GM21423 (cell line): ENCODE results near the gene SYNPO2.
"Not testable (repeated sequence)": the region's sequence is repeated elsewhere in the genome, so short reads cannot be mapped to it uniquely, and the experiment has no call there.

ENCODE experiments used
- ATAC-seq: cut with Tn5 transposase; IDR thresholded peaks from one replicate; pipeline ENCODE4 v1.9.1; 2021; ENCODE audit warnings: mild to moderate bottlenecking, moderate library complexity; ENCODE audit not compliant: unreplicated experiment

The SYNPO2 gene

DNA sequence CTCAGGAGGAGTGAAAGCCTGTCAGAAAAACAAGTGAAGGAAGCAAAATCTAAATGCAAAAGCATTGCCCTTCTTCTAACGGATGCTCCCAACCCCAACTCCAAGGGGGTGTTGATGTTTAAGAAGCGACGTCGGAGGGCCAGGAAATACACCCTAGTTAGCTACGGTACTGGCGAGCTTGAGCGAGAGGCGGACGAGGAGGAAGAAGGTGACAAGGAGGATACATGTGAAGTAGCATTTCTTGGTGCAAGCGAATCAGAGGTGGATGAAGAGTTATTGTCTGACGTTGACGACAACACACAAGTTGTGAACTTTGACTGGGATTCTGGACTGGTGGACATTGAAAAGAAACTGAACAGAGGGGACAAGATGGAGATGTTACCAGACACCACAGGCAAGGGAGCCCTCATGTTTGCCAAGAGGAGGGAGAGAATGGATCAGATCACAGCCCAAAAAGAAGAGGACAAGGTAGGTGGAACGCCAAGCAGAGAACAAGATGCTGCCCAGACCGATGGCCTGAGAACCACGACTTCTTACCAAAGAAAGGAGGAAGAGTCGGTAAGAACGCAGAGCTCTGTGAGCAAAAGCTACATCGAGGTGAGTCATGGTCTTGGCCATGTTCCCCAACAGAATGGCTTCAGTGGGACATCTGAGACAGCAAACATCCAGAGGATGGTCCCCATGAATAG lies 141.3 kb downstream of the SYNPO2 start:
- no peak for ATAC-seq

DNA sequence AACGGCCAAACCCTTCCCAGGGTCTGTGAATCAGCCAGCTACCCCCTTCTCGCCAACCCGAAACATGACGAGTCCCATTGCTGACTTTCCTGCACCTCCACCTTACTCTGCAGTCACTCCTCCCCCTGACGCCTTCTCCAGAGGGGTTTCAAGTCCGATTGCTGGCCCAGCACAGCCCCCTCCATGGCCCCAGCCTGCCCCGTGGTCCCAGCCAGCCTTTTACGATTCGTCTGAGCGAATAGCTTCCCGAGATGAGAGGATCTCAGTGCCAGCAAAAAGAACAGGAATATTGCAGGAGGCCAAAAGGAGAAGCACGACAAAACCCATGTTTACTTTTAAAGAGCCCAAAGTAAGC lies 141.9 kb downstream of the SYNPO2 start:
- ATAC-seq: no peak

DNA sequence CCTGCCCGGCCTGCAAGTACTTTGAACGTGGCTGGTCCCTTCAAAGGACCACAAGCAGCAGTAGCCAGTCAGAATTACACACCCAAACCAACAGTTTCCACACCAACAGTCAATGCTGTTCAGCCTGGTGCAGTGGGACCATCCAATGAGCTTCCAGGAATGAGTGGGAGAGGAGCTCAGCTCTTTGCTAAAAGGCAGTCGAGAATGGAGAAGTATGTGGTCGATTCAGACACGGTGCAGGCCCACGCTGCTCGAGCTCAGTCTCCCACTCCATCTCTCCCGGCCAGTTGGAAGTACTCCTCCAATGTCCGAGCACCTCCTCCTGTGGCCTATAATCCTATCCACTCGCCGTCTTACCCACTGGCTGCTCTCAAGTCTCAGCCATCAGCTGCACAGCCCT lies 142.6 kb downstream of the SYNPO2 start:
- no peak for ATAC-seq

DNA sequence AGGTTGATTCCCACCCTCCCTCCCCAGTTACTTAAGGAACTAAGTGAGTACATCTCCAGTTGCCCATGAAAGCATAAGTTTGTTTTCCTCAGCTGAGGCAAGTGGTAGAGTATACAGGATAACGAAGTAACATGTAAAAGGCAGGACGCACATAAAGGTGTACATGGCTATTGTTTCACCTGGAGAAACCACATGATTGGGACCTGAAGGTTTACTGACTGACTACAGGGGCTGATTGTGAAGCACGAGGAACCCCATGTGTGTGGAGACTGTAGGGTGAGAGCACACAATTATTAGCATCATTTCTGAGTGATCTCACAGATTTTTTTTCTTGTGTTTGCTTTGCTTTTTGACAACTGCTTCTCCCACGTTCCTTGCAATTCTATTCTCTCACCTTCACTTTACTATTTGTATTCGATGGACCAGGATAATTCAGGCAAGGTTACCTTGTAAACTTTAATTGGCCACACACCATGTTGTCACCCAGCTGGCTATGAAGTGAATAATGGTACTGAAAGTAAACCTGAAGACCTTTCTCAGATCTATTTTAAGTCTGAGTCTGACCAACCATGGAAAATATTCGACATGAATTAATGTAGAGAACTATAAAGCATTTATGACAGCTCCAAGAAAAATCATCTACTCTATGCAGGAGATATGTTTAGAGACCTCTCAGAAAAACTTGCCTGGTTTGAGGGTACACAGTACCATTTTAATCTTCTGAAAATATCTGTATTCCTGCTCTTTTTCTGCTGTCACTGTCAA lies 144.4 kb downstream of the SYNPO2 start:
- no peak for ATAC-seq

DNA sequence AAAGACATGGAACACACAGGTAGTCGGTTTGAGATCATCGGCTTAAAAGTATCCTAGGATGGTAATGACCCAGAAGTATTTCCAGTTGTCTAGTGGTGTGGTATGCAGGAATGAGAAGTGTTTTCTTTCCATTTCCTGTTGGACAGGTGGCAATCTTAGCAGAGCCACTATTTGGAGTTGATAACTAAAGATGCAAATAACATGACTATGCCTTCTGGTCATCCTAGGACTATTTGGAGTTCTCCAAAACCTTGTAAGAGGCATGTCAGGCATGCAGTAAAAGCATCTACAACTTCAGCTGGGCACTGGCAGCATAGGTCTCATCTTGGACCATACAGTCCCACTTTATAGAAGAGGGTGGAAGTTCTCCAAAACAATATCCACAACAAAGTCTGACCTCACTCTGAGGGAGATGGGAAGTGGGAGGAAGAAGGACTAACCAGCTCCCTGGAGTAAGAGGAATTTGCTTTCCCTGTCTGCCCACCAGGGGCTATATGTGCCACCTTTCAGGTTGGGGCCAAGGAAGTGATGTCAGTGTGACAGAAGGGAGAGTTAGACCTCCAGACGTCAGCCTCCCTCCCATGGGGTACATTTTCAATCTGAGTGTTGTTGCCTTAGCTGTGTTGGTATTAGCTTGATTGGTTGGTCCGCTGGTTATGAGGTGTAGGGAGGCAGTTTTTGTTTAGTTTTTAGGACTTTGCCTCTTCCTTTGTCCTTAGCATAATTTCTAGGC lies 145.8 kb downstream of the SYNPO2 start:
- ATAC-seq: no peak

DNA sequence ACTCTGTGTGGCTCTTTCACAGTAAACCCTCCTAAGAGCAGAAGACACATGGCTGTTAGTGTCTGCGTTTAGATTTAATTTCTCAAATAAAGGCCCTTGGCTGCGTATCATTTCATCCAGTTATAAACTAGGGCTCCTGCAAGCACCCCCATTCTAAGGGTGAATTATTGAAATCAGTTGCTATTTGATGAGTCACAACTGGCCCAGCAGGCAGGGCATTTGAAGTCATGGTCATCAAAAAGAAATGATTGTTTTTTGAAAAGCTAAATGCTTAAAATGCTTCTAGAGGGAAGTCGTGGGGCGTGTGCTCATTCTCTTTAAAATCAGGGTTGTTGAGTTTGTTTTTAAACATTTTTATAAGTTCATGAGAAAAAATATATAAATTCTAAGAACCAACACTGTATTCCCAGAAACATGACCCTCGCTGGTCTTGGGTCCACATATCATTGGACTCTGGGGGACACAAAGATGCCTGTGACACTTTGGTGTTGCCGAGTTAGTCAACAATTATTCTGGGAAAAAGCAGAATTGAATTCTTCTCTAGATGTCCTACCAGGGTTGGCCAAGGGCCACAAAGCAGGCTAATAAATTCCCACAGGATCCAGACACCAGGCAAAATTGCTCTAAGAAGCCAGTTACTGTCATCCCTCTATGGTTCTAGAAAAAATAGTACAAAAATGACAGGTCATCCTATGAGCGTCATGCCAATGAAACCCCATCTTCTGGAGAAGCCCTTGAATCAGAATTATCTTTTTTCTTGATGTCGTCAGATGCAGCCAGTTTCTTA lies 147.5 kb downstream of the SYNPO2 start:
- ATAC-seq: no peak

DNA sequence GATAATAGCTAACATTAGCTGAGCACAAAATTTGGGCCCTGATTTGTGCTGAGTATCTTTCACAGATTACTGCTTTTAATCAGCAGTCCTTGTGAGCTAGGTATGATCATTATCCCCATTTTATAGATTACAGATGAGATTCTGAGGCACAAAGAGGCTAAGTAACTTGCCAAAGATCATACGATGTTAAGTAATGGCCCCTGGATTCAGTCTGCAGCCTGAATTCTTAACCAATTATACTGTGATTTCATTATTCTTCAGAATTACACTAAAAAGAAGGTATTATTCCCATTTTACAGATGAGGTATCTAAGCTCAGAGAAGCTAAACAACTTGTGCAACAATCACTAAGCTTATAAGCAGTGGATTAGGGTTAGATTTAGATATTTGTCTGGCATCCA lies 149.1 kb downstream of the SYNPO2 start:
- no peak for ATAC-seq

DNA sequence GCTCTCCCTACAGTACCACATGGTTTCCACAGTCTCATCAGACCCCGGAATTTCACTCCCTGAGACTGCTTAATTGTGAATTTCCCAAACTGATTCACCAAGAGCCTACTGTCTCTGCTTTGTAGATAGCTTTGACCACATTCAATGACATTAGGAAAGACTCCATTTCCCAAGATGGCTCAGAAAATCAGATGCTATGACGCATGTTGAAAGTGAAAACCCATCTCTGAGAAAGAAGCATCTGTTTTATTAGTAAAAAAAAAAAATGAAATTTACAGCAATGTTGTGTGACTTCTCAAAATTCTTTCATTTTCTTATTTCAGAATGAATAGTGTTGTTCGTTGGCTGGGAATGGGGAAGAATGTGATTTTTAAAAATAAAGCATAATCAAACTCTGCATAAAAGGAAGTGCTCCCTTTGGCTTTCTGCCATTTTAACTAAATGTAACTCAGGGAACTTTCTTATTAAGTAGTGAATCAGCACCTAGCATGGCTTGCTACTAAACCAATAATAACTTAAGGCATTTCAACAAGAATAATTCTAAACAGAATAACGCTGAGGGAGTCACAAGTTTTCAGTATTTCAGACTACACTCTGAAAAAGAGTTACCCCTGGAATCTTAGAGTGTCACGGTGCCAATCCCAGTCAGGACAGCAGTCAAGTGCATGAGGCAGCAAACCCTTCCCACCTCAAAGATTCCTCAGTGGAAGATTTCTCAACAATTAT lies 149.6 kb downstream of the SYNPO2 start:
- ATAC-seq: no peak

DNA sequence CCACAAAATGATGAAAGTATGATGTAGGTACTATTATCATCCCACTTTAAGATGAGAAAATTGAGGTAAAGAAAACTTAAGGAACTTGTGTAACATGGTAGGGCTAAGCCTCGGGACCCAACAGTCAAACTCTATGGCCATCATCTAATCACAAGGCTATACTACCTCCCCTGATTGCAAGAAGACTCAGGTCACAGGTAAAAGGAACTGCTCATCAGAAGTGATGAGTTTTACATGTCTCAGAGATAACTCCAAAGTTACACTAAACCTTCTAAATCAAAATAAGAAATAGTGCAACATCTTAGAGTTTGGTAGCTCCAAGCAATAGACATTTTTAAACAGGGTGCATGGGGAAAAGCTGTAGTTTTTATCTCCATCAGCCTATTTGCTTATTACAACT lies 150.5 kb downstream of the SYNPO2 start:
- no peak for ATAC-seq

DNA sequence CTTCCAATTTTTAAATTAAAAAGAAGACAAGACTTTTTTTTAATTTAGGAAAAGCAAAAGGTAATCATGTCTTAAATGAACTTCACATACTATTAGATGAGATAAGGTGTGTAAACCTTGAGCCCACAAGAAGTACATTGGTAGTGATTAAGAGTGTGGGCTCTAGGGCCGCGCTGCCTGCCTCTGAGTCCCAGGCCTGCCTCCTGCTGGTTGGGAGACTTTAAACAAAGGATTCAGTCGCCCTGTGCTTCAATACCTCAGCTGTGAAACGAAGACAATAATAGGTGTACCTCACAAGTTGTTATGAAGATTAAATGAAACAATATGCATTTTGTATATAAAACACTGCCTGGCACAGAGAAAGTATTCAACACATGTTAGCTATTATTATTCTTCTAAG lies 151.1 kb downstream of the SYNPO2 start:
- no peak for ATAC-seq

DNA sequence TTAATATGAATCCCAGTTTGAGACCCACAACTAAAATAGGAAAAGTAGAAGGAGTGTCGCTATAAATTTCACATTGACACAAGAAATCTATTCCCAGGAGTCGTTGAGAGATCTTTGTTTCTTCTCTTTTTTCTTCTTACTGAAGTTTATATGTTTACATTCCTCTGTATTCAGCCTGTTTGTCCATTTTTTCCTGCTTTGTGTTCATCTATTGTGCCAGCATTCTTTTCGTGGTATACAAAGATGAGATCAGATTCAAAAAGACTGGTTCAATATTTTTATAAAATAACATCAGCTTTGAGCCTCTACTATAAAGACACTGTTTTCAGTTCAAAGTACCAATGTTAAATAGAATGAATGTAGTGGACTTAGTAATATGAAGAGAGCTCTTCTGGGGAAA lies 151.6 kb downstream of the SYNPO2 start:
- ATAC-seq: no peak

DNA sequence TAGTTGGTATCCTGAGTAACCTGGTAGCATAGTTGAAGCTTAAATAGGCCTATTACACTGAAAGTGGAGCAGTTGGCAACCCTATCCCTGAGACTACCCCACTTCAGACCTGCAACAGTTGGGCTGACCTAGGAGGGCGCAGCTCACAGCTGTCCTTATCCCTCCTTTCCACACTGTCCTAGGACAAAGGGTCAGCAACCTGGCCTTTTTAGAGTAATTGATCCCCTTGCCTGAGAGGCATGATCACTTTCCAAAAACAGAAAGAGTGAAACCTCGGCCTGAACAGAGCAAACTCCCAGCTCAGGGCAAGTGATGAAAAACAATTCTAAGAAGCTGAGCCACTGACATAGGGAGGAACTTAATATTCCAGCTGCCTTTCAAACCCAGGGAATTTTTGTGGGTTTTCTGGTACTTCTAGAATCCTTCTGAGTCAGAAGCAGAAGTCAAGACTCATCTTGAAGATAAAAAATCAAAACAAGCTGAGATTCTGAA lies 152.1 kb downstream of the SYNPO2 start:
- ATAC-seq: no peak

DNA sequence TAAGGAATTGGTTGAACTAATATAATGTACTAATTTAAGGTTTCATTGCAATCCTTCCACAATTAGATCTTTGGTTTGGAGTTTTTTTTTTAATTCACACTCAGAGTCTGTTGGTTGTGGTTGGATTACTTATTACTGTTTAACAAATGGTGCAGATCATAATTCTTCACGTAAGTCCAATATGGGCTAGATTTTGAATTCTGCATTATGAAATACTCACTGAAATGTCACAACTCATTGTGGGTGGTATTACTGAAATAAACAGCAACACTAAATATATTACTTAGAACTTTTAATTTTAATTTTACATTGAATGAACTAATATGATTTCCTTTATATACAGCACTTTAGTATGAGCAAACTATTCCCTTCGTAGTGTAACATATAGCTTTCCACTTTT lies 152.7 kb downstream of the SYNPO2 start:
- no peak for ATAC-seq

DNA sequence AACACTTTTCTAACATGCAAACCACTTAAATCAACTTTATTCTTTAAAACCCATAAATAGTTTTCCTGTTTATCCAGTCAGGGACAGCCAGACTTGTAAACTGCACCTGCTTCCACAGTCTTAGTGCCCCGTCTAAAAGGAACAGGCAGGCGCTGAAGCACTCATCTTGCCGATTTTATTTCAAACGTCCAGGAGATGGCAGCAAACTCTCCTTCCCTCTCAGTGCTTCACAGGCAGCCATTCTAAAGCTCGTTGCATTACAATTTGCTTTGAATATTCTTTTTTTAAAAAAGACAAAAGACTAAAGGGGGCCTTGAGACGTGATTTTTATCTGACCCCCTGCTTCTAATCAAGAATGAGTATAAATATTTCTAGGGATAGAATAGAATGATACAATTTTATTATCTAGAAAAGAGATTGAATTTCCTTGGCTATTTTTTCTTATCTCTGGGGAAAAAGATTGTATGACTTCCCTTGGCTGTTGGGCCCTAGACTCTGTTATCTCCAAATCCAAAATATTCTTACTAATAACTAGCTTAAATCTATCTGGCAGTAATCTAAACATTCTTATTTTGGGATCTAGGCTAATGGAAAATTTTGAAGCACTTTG lies 153.4 kb downstream of the SYNPO2 start:
- peak; percentile 84 for ATAC-seq

DNA sequence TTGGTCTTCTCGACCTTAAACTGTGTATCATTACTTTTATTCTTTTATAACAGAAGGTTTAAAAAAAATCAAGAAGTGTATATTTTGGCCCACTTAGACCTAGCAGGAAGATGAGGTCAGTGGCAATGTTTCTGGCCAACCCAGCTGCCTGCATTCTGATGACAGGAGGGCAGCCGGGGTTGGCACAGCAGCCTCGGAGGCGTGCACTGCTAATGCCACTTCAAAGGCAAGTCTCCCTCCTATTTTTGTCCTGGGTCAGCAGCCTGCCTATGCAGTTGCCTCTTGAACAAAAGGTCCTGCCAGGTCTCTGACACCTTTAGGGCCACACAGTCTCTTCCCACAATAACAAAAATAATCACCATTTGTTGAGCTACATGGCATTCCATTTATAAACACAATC lies 157.6 kb downstream of the SYNPO2 start:
- ATAC-seq: no peak

DNA sequence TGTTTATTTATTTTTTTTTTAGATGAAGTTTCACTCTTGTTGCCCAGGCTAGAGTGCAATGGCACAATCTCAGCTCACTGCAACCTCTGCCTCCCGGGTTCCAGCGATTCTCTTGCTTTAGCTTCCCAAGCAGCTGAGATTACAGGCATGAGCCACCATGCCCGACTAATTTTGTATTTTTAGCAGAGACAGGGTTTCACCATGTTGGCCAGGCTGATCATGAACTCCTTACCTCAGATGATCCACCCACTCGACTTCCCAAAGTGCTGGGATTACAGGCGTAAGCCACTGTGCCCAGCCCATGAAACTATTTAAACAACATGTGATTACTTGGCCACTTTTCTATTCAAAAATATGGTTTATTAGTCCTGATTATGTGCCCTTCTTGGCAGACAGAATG lies 158.4 kb downstream of the SYNPO2 start:
- ATAC-seq: not testable (repeated sequence)

DNA sequence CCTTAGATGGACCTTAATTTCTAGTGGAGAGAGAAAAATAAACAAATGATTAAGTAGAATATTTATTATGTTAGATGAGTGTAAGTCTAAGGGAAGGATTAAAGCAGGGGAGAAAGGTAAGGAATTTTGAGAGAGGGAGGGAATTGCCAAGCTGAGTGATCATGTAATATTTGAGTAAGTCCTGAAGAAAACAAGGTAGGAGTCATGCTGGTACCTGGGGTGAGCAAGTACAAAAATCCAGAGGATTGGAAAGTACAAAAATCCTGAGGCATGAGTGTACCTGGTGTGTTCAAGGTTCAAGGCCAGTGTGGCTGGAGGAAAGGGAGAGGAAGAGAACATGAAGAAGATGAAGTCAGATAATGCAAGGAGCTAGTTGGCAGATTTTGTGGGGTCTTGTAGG lies 159.8 kb downstream of the SYNPO2 start:
- no peak for ATAC-seq

DNA sequence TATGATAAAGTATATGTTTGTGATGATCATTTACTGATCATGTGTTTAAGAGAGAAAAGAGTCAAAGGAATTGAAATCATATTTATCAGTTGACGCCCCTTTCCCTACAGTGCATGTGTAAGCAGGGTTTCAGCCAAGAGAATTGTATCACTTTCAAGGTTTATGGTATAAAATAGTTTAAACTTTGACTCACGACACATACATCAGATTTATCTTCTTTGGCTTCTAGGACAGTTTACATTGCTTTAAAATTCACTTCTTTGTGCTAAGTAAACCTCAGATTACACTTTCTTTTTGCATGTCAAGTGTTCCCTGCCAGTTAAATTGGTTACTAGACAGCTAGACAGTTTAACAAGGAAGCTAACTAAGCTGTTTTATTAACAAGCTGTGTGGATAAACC lies 160.7 kb downstream of the SYNPO2 start:
- no peak for ATAC-seq

DNA sequence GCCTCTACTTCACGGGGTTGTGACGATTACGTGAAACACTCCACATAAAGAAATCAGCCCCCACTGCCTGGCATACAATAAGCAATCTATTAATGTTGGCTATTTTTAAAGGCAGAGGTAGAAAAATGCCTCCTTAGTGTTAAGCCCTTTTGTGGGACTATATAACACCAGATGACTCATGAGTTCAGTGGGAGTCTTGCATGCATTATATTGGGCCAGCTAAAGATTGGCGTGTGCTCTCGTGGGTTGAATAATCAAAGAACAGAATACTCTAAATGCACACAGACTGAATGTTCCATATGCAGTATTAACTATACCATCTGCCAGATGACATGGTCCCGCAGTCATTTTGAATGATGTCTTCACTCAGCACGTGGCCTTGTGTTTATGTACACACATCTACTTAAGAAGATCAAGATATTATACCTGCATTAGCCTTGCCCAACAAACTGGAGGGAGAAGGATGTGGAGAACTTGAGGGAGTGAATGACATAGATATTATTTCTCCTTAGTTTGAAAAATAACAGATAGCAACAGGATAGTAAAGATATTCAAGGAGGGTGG lies 162.0 kb downstream of the SYNPO2 start:
- no peak for ATAC-seq

DNA sequence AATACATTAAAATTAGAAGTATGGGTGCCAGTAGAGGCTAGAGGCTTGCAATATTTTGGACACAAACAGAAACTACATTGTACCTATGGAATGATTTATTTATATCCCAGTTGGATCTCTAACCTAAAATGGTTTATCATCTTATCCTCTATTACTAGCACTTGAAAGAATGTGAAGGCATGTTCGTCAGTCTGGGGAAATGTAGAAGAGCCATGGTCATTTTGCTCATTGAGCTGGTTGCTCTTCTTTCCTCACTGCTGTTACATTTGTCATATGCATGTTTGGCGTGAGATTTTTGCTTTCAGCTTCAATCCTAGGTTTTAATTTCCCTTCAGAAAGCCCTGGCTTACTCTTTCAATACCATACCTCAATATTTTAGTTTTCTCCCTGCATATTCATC lies 164.6 kb downstream of the SYNPO2 start:
- ATAC-seq: no peak
